ENCODE results near the gene TRIP4.
"Not testable (repeated sequence)": the region's sequence is repeated elsewhere in the genome, so short reads cannot be mapped to it uniquely, and the experiment has no call there.

Gene TRIP4

GRCh38 chr15:64381000-64381751, 6.5 kb upstream of the TRIP4 start, which contains the start of gene PCLAF:
TSS of gene PCLAF (minus strand) at chr15:64381441. CDS start at chr15:64381371, 70 bp downstream.
- DNase-seq = peak; percentile 93

DNA sequence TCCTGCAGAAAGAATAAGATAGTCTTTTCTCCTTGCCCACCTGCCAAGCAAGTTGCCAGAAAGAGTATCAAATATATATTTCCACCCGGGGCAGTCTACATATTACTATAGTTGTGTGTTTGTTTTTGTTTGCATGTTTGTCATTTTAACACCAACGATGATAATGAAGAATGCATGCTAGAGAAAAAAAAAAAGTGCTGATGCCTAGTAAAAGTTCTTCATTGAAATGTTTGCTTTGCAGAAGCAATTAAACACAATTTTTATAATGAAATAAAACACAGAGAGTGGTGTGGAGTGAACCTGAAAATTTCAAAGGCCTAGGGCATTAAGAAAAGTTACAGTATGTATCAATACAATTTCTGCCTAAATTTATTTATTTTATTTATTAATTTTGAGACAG, 3.9 kb upstream of the TRIP4 start:
- no peak for DNase-seq

DNA sequence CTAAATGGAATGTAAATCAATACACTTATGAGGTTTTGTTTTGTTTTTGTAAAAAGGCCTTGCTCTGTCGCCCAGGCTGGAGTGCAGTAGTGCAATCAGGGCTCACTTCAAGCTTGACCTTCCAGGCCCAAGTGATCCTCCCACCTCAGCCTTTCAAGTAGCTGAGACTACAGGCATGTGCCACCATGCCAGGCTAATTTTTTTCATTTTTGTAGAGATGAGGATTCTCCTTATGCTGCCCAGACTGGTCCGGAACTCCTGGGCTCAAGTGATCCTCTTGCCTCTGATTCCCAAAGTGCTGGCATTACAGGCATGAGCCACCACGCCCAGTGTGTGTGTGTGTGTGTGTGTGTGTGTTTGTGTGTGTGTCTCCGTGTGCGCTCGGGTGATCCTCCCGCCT, 1.3 kb upstream of the TRIP4 start:
- no peak for DNase-seq

- no peak for DNase-seq
Observed at GRCh38 chr15:64389036-64389435, 1.4 kb downstream of the TRIP4 start.

DNA sequence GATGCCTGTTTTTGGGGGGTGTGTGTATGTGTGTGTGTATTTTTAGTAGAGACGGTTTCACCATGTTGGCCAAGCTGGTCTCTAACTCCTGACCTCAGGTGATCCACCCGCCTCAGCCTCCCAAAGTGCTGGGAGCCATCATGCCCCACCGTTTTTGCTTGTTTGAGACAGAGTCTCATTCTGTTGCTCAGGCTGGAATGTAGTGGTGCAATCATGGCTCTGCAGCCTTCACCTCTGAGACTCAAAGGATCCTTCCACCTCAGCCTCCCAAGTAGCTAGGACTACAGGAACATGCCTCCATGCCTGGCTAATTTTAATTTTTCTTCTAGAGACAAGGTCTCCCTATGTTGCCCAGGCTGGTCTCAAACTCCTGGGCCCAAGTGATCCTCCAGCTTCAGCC, 4.8 kb downstream of the TRIP4 start:
- not testable (repeated sequence) for DNase-seq

- DNase-seq = no peak
Observed at GRCh38 chr15:64396789-64397188, 9.2 kb downstream of the TRIP4 start.

GRCh38 chr15:64398575-64398974, 10.9 kb downstream of the TRIP4 start:
- DNase-seq = no peak

DNA sequence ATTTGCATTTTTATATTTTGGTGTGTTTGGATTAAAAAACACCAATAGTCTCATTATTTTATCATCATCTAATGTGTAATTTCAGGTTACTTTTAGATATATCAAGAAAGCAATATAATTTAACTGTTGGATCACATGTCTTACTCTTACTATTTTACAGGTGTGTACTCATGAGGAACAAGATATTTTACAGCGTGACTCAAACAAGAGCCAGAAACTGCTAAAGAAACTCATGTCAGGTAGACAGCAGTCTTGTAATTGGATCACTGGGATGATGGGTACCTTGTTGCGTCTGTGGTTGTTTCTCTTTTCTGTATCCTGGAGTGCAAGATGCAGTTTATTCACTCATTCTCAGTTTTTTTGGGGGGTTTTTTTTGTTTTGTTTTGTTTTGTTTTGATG, 12.9 kb downstream of the TRIP4 start:
- no peak for DNase-seq

- no peak for DNase-seq
Observed at GRCh38 chr15:64412216-64412615, 24.6 kb downstream of the TRIP4 start.

GRCh38 chr15:64422697-64423096, 35.1 kb downstream of the TRIP4 start:
- DNase-seq = no peak

- DNase-seq = no peak
Observed at GRCh38 chr15:64423970-64424369, 36.3 kb downstream of the TRIP4 start.

GRCh38 chr15:64425221-64425620, 37.6 kb downstream of the TRIP4 start:
- no peak for DNase-seq

- peak; percentile 26 for DNase-seq
Observed at GRCh38 chr15:64426845-64427465, 39.3 kb downstream of the TRIP4 start.

GRCh38 chr15:64429448-64429847, 41.8 kb downstream of the TRIP4 start:
- DNase-seq = no peak

GRCh38 chr15:64430000-64430735, 42.5 kb downstream of the TRIP4 start:
- peak; percentile 85 for DNase-seq

- no peak for DNase-seq
Observed at GRCh38 chr15:64437982-64438381, 50.3 kb downstream of the TRIP4 start.

DNA sequence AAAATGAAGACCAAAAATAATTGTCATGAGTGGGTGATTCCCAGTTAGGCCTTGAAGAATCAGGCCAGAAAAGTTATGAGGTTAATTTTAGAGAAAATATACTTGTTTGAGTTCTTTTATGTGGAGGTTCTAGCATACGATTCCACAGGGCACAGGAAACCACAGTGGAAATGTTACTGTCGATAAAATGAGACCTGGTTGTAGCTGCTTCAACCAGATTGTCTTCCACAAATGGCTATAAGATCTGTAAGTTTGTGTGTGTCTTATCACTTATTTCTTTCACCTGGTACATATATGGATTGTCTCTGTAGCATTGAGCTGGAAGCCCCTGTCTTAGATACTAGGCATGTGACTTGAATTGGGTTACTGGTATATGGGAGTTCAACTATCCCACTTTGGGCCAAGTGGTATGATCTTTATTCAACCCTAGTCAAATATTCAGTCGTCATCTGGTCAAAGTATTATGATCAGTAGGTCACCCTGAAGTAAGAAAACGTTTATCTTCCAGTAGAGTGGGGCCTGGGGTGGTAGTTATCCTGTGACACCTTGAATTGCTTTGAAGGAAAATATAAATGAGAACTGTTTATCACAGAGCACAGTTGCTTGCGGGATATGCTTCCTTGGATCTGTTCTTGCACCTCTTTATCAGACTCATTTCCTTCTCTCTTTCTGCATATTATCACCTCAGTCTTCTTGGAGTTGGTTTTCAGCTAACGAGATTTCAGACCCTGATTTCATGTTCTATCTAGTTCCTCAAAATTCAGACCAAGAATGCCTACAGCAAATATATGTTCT, 51.2 kb downstream of the TRIP4 start:
- no peak for DNase-seq

GRCh38 chr15:64441852-64442251, 54.2 kb downstream of the TRIP4 start:
- no peak for DNase-seq

- no peak for DNase-seq
Observed at GRCh38 chr15:64443016-64443415, 55.4 kb downstream of the TRIP4 start.

DNA sequence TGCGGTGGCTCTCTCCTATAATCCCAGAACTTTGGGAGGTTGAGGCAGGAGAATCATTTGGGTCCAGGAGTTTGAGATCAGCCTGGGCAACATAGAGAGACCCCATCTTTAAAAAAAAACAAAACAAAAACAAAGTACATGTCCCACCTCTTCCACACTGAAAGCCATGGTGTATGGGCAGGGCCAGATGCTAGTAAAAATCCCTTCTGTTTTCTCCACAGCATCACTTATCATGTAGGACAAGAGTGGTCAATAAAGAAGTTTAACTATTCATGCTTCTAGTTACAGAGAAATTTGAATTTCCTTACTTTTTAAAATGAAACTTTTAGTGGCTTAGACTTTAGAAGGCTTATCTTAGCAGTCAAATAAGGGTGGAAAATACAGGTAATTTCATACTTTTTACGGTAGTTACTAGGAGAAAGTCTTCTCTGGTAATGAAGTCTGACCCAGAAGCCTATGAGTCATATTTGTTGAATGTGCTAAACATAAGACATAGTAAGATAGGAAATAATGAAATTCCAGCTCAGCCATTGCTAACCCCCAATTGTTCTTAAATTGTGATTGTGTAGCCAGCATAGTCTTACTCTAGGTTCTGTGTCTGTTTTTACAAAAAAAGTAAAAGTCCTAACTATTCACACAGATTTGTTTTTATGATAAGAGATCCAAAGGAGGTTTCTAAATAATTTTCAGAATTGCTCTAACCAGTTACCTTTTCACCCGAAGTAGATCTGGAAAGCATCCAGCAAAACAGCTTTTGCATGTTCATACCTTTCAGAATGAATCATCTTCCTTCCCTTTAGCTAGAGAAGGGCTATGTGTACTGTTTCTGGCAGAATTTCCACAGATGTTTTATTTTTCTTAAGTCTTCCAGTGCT, 56.3 kb downstream of the TRIP4 start:
- DNase-seq = no peak

- no peak for DNase-seq
Observed at GRCh38 chr15:64444836-64445235, 57.2 kb downstream of the TRIP4 start.
